Activated CD8-positive, alpha-beta T cell treated with anti-CD3 and anti-CD28 coated beads for 36 hours (primary cell): ENCODE results near the gene LSP1. TPM values are rescaled to one million over a fixed set of nuclear protein-coding genes. Genes with fewer than 3 reads are reported as not detected.
"Not testable (repeated sequence)": the region's sequence is repeated elsewhere in the genome, so short reads cannot be mapped to it uniquely, and the experiment has no call there.

Experiments used
- ATAC-seq: fragments of 200-7000 bp; cut with Tn5 transposase; one replicate; pipeline ENCODE4 v1.10.0; 2021; ENCODE audit warnings: mild to moderate bottlenecking, moderate library complexity
- CTCF ChIA-PET: fragments of 350-600 bp; sonication (Branson Sonifier 250); formaldehyde crosslinking; loops from one replicate; lab custom pipeline; 2021; ENCODE audit warnings: antibody characterized with exemption; lab: Charles Lee
- POLR2A ChIA-PET: fragments of 350-600 bp; sonication (Branson Sonifier 250); formaldehyde crosslinking; loops from one replicate; lab custom pipeline; 2021; ENCODE audit warnings: antibody characterized with exemption; lab: Charles Lee
- DNase-seq: peaks from one replicate; pipeline ENCODE4 v3.0.0-alpha.2; 2020
- H3K27ac Mint-ChIP-seq: one replicate; pipeline ENCODE4 v1.8.0; 2021; ENCODE audit warnings: mild to moderate bottlenecking, mixed read lengths
- H3K27me3 Mint-ChIP-seq: one replicate; pipeline ENCODE4 v1.8.0; 2021; ENCODE audit warnings: mixed read lengths
- H3K36me3 Mint-ChIP-seq: one replicate; pipeline ENCODE4 v1.8.0; 2021; ENCODE audit warnings: low read depth, mixed read lengths
- H3K4me1 Mint-ChIP-seq: one replicate; pipeline ENCODE4 v1.8.0; 2021; ENCODE audit warnings: low read depth, mixed read lengths
- H3K4me3 Mint-ChIP-seq: one replicate; pipeline ENCODE4 v1.8.0; 2021; ENCODE audit warnings: mild to moderate bottlenecking, moderate library complexity, mixed read lengths
- H3K9me3 Mint-ChIP-seq: one replicate; pipeline ENCODE4 v1.8.0; 2021; ENCODE audit warnings: mixed read lengths
- CTCF ChIP-seq: fragments of 200-600 bp; IDR thresholded peaks from one replicate; pipeline ENCODE4 v1.8.0; 2022; ENCODE audit warnings: antibody characterized with exemption, mild to moderate bottlenecking
- intact Hi-C: fragments of 100-400 bp; cut with micrococcal nuclease; formaldehyde crosslinking; loops from one replicate; pipeline ENCODE4 v1.10.0; 2022
- total RNA-seq, 2 experiments: library from RNA; stranded (reverse); gene quantifications; one replicate each; pipeline ENCODE4 v1.2.3, GENCODE V29; 2021

The LSP1 gene
- total RNA-seq, 2 experiments from 2014 or later: 247 to 251 TPM

GRCh38 chr11:1870721-1871466, 18.0 kb downstream of the LSP1 start:
- peak overlapping the region; percentile 22 for H3K27ac Mint-ChIP-seq
- peaks cover 51% of the 10 kb centered on the region for H3K4me1 Mint-ChIP-seq
- no peak for TF ChIP-seq CTCF
- no peaks in the 10 kb centered on the region for H3K27me3 Mint-ChIP-seq
- ChIA-PET POLR2A (interaction anchor here (0.7 to 3.1 kb wide), 6 partner anchors 13 to 79 kb away, joined by 3 to 20 read pairs (median 3); partner anchors contain the start of genes LSP1 and PRR33), CTCF (interaction anchor here (0.9 to 2.8 kb wide), 3 partner anchors 11 to 279 kb away, joined by 4 to 34 read pairs (median 9); no protein-coding TSS in a partner anchor)
- intact Hi-C loops: no loop called here
- peak; percentile 61 for DNase-seq
- no peaks in the 10 kb centered on the region for H3K36me3 Mint-ChIP-seq
- H3K9me3 Mint-ChIP-seq: no peaks in the 10 kb centered on the region
- peak overlapping the region; percentile 9 for H3K4me3 Mint-ChIP-seq
- ATAC-seq: peak; percentile 79

GRCh38 chr11:1871531-1871930, 18.6 kb downstream of the LSP1 start:
- no peak overlapping the region for H3K27ac Mint-ChIP-seq
- peaks cover 54% of the 10 kb centered on the region for H3K4me1 Mint-ChIP-seq
- no peaks in the 10 kb centered on the region for H3K27me3 Mint-ChIP-seq
- intact Hi-C loops: no loop called here
- POLR2A ChIA-PET: interaction anchor here (0.8 to 3.1 kb wide), 3 partner anchors 13 to 20 kb away, joined by 3 to 20 read pairs (median 3); partner anchors contain the start of genes LSP1 and PRR33
- CTCF ChIA-PET: interaction anchor here (2.8 kb wide), 1 partner anchor 10 kb away, joined by 34 read pairs; no protein-coding TSS in a partner anchor
- H3K4me3 Mint-ChIP-seq: no peak overlapping the region
- H3K9me3 Mint-ChIP-seq: no peaks in the 10 kb centered on the region
- DNase-seq (no peak), ATAC-seq (no peak)
- TF ChIP-seq CTCF: no peak
- no peaks in the 10 kb centered on the region for H3K36me3 Mint-ChIP-seq

GRCh38 chr11:1872267-1872985, 19.5 kb downstream of the LSP1 start:
- no peaks in the 10 kb centered on the region for H3K9me3 Mint-ChIP-seq
- POLR2A ChIA-PET: interaction anchor here (1.0 kb wide), 1 partner anchor 17 kb away, joined by 4 read pairs; no protein-coding TSS in a partner anchor
- CTCF ChIA-PET: interaction anchor here (1.4 kb wide), 1 partner anchor 10 kb away, joined by 8 read pairs; no protein-coding TSS in a partner anchor
- no peak for DNase-seq
- H3K4me3 Mint-ChIP-seq: no peak overlapping the region
- H3K27me3 Mint-ChIP-seq: no peaks in the 10 kb centered on the region
- TF ChIP-seq CTCF: no peak
- peaks cover 56% of the 10 kb centered on the region for H3K4me1 Mint-ChIP-seq
- ATAC-seq: no peak
- intact Hi-C loops: no loop called here
- H3K27ac Mint-ChIP-seq: peak overlapping the region; percentile 30
- no peaks in the 10 kb centered on the region for H3K36me3 Mint-ChIP-seq

GRCh38 chr11:1873048-1873812, 20.3 kb downstream of the LSP1 start:
- TF ChIP-seq CTCF: no peak
- Mint-ChIP-seq H3K9me3 (no peaks in the 10 kb centered on the region), H3K4me3 (no peak overlapping the region), H3K27ac (peak overlapping the region; percentile 20), H3K4me1 (peaks cover 54% of the 10 kb centered on the region), H3K27me3 (no peaks in the 10 kb centered on the region), H3K36me3 (no peaks in the 10 kb centered on the region)
- ATAC-seq (no peak), DNase-seq (no peak)
- intact Hi-C loops: no loop called here
- ChIA-PET POLR2A (interaction anchor here (1.0 kb wide), 1 partner anchor 16 kb away, joined by 4 read pairs; no protein-coding TSS in a partner anchor), CTCF (interaction anchor here (1.4 kb wide), 1 partner anchor 9 kb away, joined by 8 read pairs; no protein-coding TSS in a partner anchor)

- H3K9me3 Mint-ChIP-seq, intact Hi-C loops, H3K27me3 Mint-ChIP-seq, ATAC-seq, POLR2A ChIA-PET, H3K4me3 Mint-ChIP-seq, H3K27ac Mint-ChIP-seq, H3K36me3 Mint-ChIP-seq, DNase-seq: not testable (repeated sequence)
- CTCF ChIA-PET: interaction anchor here (1.4 kb wide), 1 partner anchor 9 kb away, joined by 8 read pairs; no protein-coding TSS in a partner anchor
- peaks cover 51% of the 10 kb centered on the region for H3K4me1 Mint-ChIP-seq
Observed at GRCh38 chr11:1873813-1874150, 20.9 kb downstream of the LSP1 start.

- ATAC-seq, CTCF ChIA-PET, H3K36me3 Mint-ChIP-seq, H3K4me3 Mint-ChIP-seq, intact Hi-C loops, H3K27me3 Mint-ChIP-seq, H3K9me3 Mint-ChIP-seq, H3K27ac Mint-ChIP-seq: not testable (repeated sequence)
- peak; percentile 8 for DNase-seq
- H3K4me1 Mint-ChIP-seq: peaks cover 43% of the 10 kb centered on the region
- POLR2A ChIA-PET: interaction anchor here (1.7 kb wide), 1 partner anchor 21 kb away, joined by 5 read pairs; no protein-coding TSS in a partner anchor
Observed at GRCh38 chr11:1874441-1875092, 21.7 kb downstream of the LSP1 start.
